GM12865 (cell line): ENCODE measurements around the gene BRCC3.

Experiments
- DNase-seq: peaks from one replicate; pipeline ENCODE4 v3.0.0; 2010; ENCODE audit warnings: low read depth
- H3K4me3 ChIP-seq: 2 replicates; pipeline ENCODE4 v1.5.1; 2011; ENCODE audit warnings: mild to moderate bottlenecking, low read depth, low read length, control low read depth
- TF ChIP-seq, protein P1 (sequence below): IDR thresholded peaks from 2 replicates; pipeline ENCODE4 v1.5.1; 2011; ENCODE audit warnings: low read length, control low read depth, low read depth, inconsistent platforms; ENCODE audit not compliant: insufficient read depth; ENCODE audit errors: missing control alignments

The BRCC3 gene

DNA sequence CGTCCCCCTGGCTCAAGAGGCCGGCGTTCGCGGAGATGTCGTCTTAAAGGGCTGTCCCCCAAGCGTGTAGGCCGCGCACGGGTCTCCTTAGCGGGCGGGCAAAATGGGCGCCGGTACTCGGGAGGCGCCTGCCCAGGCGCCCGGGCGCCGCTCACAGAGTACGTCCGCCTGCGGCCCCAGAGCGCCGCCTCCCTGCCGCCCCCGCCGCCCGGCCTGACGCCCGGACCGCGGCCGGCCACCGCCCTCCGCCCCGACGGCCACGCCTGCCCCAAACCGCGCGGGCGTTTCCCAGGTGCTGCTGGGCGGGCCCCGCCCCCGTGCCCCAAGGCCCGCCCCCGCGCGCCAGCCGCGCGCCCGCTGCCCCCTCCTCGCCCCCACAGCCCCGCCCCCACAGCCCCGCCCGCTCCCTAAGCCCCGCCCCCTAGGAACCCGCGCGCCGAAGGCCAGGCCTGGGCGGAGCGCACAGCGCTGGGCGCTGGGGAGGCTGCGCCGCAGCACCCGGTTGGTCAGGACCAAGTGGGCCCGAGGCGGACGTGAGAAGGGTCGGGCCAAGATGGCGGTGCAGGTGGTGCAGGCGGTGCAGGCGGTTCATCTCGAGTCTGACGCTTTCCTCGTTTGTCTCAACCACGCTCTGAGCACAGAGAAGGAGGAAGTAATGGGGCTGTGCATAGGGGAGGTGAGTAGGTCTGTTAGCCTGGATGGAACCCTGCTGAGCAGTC, at the start of gene BRCC3, which contains the start of the genes CMC4 and MTCP1:
BRCC3 (plus strand) TSS at position 534 of the 719 bp plus-strand sequence; CDS start at position 554, 20 bp downstream.
CMC4 (minus strand) TSS at position 162 of the 719 bp plus-strand sequence. CDS start 7,113 bp downstream, outside the sequence.
MTCP1 (minus strand) TSS at position 162 of the 719 bp plus-strand sequence. CDS start 5,126 bp downstream, outside the sequence.
- H3K4me3 ChIP-seq = peak within 1 kb of the TSS; percentile 86
- TF ChIP-seq, protein P1, sequence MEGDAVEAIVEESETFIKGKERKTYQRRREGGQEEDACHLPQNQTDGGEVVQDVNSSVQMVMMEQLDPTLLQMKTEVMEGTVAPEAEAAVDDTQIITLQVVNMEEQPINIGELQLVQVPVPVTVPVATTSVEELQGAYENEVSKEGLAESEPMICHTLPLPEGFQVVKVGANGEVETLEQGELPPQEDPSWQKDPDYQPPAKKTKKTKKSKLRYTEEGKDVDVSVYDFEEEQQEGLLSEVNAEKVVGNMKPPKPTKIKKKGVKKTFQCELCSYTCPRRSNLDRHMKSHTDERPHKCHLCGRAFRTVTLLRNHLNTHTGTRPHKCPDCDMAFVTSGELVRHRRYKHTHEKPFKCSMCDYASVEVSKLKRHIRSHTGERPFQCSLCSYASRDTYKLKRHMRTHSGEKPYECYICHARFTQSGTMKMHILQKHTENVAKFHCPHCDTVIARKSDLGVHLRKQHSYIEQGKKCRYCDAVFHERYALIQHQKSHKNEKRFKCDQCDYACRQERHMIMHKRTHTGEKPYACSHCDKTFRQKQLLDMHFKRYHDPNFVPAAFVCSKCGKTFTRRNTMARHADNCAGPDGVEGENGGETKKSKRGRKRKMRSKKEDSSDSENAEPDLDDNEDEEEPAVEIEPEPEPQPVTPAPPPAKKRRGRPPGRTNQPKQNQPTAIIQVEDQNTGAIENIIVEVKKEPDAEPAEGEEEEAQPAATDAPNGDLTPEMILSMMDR = no peak
- DNase-seq = peak; percentile 92

DNA sequence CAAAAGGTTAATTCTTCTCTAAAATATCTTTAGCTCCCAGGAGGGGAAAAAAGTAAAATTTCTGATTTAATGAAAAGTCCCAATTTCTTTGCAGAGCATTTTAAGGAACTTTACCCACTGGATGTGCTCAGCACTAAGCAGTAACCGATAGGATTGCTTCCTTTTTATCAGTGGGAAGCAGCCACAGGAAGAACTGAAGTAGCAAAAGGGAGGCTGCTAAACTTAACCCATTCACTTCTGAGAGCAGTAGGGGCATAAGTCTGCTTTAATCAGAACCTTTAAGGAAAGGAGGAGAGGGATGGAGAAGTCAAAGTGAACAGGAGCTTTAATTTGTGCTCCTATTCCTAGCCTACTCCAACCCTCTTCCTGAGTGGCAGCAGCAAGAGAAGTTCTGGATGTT, 48.7 kb upstream of the BRCC3 start, which contains the start of gene F8:
F8 (minus strand) TSS at position 139 of the 400 bp plus-strand sequence. CDS start 171 bp downstream, outside the sequence.
- TF ChIP-seq, protein P1 = no peak
- H3K4me3 ChIP-seq = no peak within 1 kb of the TSS
- no peak for DNase-seq

DNA sequence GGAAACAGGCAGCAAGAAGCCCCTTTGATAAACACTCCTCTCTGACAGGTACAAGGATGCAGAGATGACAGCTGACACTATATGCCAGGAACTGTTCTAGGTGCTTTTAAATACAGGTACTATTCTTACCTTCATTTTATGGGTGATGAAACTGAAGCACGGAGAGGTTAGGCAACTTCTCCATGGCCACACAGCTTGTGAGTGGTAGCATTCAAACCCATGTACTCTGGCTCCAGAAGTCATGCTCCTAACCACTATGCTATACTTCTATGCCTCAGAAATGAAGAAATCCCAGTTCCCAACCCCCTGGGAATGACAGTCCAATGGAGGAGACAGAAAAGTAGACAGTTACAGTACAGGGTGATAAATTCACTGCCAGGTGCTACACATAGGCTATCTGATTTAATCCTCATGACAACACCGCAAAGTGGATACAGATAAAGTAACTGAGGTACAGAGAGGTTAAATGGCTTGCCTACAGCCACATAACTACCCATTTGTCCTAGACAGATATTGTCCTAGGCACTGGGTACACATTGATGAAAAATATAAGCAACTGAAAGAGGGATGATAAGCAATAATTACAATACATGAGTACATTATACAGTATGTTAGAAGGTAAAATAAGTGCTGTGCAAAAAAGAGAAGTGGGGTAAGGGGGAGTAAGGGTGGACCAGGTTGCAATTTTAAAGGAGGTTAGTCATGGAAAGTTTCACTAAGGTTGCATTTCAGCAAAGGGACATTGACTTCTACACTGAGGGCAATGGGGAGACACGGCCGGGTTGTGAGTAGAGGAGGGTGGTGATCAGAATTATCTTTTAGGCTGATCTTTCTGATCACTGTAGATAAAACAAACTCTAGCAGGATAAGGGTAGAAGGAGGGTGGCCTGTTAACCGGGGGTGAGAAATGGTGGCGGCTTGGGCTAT, 47.1 kb upstream of the BRCC3 start:
- DNase-seq = no peak
- TF ChIP-seq, protein P1 = no peak
- H3K4me3 ChIP-seq = no peak overlapping the region

DNA sequence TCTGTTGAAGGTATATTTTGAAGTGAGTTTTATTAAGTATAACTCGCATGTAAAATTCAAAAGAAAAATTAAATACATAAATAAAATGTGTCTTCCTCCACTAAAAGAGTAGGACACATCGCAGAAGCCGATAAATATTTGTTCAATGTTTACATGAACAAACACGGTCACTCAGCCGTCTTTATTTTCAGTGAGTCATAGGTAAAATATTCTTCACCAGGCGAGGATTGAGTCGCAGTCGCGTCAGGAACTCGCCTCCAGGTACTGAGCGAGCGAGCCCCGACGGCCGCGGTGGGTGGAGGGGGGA, 44.9 kb upstream of the BRCC3 start:
- TF ChIP-seq, protein P1 = no peak
- no peak for DNase-seq
- peak overlapping the region; percentile 59 for H3K4me3 ChIP-seq

DNA sequence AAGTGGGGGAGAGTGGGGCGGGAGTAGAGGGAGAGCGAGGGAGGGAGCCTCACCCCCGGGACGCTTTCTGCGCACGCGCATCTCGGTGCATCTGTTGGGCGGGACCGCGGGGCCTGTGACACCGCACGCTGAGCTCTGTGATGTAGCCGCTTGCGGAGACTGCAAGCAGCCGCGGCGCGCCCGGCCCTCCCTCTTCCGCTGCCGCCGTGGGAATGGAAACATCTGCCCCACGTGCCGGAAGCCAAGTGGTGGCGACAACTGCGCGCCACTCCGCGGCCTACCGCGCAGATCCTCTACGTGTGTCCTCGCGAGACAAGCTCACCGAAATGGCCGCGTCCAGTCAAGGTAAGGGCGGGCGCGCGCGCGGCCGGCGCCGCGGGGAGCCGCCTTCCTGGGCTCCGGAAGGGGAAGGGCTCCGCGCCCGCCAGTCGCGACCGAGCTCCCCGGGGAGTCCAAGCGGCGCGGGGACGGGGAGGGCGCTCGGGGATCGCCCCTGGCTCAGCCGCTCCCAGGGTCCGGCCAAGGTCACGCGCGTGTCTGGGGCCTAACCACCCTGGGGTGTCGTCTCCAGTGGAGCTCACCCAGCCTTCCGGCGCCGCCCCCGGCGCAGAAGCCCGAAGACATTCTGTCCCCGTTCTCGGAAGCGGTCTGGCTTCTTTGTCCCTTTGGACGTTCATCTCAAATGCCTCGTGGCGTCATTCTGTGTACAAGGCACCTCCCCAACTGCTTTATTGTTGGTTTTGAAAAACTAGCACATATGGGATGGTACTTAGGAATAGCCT, 44.4 kb upstream of the BRCC3 start, which contains the start of gene FUNDC2:
FUNDC2 (plus strand) TSS at position 118 of the 782 bp plus-strand sequence; CDS start at position 213, 95 bp downstream.
- TF ChIP-seq, protein P1 = no peak
- H3K4me3 ChIP-seq = peak within 1 kb of the TSS; percentile 89
- peak; percentile 98 for DNase-seq

DNA sequence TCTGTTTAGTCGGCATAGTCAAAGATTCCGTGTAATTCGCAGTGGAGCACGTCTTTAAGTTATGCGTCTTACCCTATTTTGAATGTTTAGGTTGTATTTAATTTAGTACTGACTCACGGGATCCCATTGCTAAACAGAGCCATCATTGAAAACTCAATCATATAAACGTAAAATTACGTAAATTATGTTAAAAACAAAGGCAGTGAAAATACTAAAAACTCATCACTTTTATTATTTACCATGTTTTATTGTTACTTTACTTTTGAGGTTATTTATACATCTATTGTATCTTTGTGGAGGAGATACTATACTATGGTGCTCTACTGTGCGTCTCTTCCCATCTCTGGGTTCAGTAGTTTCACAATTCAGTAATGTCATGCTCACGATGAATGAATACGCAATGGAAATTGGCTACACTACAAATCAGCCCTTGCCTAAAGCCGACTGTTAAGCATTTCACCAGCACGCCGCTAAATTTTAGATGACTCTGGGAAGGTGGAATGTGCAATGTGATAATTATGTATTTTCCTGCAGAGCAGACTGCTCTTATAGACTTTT, 43.7 kb upstream of the BRCC3 start:
- peak overlapping the region; percentile 89 for H3K4me3 ChIP-seq
- TF ChIP-seq, protein P1 = no peak
- peak; percentile 40 for DNase-seq
